WTC11 (cell line): ENCODE data around the gene FTCD. TPM values are rescaled to one million over a fixed set of nuclear protein-coding genes. Genes with fewer than 3 reads are reported as not detected.
A peak's percentile ranks its signal among the peaks of the same experiment; 100 is the strongest.

Source experiments
- ATAC-seq: fragments of 200-7000 bp; cut with Tn5 transposase; 2 replicates; pipeline ENCODE4 v1.10.0; 2021; ENCODE audit warnings: mild to moderate bottlenecking, moderate library complexity
- CTCF ChIA-PET: fragments of 300-600 bp; sonication (Branson Sonifier 250); formaldehyde crosslinking; loops from one replicate; lab custom pipeline; 2021; ENCODE audit warnings: antibody characterized with exemption; lab: Charles Lee
- POLR2A ChIA-PET: fragments of 350-600 bp; sonication (Branson Sonifier 250); formaldehyde crosslinking; loops from one replicate; lab custom pipeline; 2021; ENCODE audit warnings: antibody characterized with exemption; lab: Charles Lee
- DNase-seq: peaks from one replicate; pipeline ENCODE4 v3.0.0; 2021; ENCODE audit warnings: low spot score
- H3K27ac Mint-ChIP-seq: 2 replicates; pipeline ENCODE4 v1.8.0; 2021; ENCODE audit warnings: mixed read lengths
- H3K27me3 Mint-ChIP-seq: 2 replicates; pipeline ENCODE4 v1.8.0; 2021; ENCODE audit warnings: low read depth, mild to moderate bottlenecking, moderate library complexity, mixed read lengths
- H3K36me3 Mint-ChIP-seq: 2 replicates; pipeline ENCODE4 v1.8.0; 2021; ENCODE audit warnings: mixed read lengths
- H3K4me1 Mint-ChIP-seq: 2 replicates; pipeline ENCODE4 v1.8.0; 2022; ENCODE audit warnings: mixed read lengths
- H3K4me3 Mint-ChIP-seq: 2 replicates; pipeline ENCODE4 v1.8.0; 2021; ENCODE audit warnings: mild to moderate bottlenecking, moderate library complexity, mixed read lengths
- H3K9me3 Mint-ChIP-seq: 2 replicates; pipeline ENCODE4 v1.8.0; 2021; ENCODE audit warnings: mixed read lengths
- CREM ChIP-seq: sonication (generic); formaldehyde crosslinking; IDR thresholded peaks from 2 replicates; pipeline ENCODE4 v1.8.1; 2022; ENCODE audit warnings: mild to moderate bottlenecking, missing genetic modification reagents, moderate library complexity
- ELF4 ChIP-seq: sonication (generic); formaldehyde crosslinking; IDR thresholded peaks from 2 replicates; pipeline ENCODE4 v1.8.1; 2022; ENCODE audit warnings: low read depth, mild to moderate bottlenecking, moderate library complexity, missing genetic modification reagents
- EMX1 ChIP-seq: fragments of 250-450 bp; sonication (Bioruptor Pico); IDR thresholded peaks from 2 replicates; pipeline ENCODE4 v1.8.0; 2021; ENCODE audit warnings: mild to moderate bottlenecking
- FOXK1 ChIP-seq: sonication (generic); formaldehyde crosslinking; IDR thresholded peaks from 2 replicates; pipeline ENCODE4 v1.8.0; 2022; ENCODE audit warnings: mild to moderate bottlenecking, moderate library complexity, missing genetic modification reagents
- FOXP4 ChIP-seq: sonication (generic); formaldehyde crosslinking; IDR thresholded peaks from 2 replicates; pipeline ENCODE4 v1.8.0; 2022; ENCODE audit warnings: mild to moderate bottlenecking, missing genetic modification reagents
- GABPB1 ChIP-seq: sonication (generic); formaldehyde crosslinking; IDR thresholded peaks from 2 replicates; pipeline ENCODE4 v1.8.1; 2023; ENCODE audit warnings: mild to moderate bottlenecking, missing genetic modification reagents
- HMGA2 ChIP-seq: fragments of 250-450 bp; sonication (Bioruptor Pico); IDR thresholded peaks from 2 replicates; pipeline ENCODE4 v1.4.0; 2021; ENCODE audit warnings: mild to moderate bottlenecking, moderate library complexity
- IRF2 ChIP-seq: sonication (generic); formaldehyde crosslinking; IDR thresholded peaks from 2 replicates; pipeline ENCODE4 v1.8.0; 2022; ENCODE audit warnings: low read depth, missing genetic modification reagents, borderline replicate concordance
- JUN ChIP-seq: sonication (generic); formaldehyde crosslinking; IDR thresholded peaks from 2 replicates; pipeline ENCODE4 v1.8.0; 2023; ENCODE audit warnings: mild to moderate bottlenecking, missing genetic modification reagents
- KAT7 ChIP-seq: sonication (generic); formaldehyde crosslinking; IDR thresholded peaks from 2 replicates; pipeline ENCODE4 v1.8.1; 2023; ENCODE audit warnings: missing genetic modification reagents, mild to moderate bottlenecking, borderline replicate concordance
- MAX ChIP-seq: sonication (generic); formaldehyde crosslinking; IDR thresholded peaks from 2 replicates; pipeline ENCODE4 v1.8.0; 2022; ENCODE audit warnings: mild to moderate bottlenecking, missing genetic modification reagents
- NFATC4 ChIP-seq: fragments of 250-450 bp; sonication (Bioruptor Pico); IDR thresholded peaks from 2 replicates; pipeline ENCODE4 v1.9.0; 2021; ENCODE audit warnings: mild to moderate bottlenecking
- NR3C1 ChIP-seq: sonication (generic); formaldehyde crosslinking; conservative IDR thresholded peaks from 2 replicates; pipeline ENCODE4 v1.8.1; 2023; ENCODE audit warnings: low read depth, mild to moderate bottlenecking, missing genetic modification reagents
- PREB ChIP-seq: sonication (generic); formaldehyde crosslinking; IDR thresholded peaks from 2 replicates; pipeline ENCODE4 v1.8.1; 2022; ENCODE audit warnings: mild to moderate bottlenecking, missing genetic modification reagents, moderate library complexity, borderline replicate concordance
- USF2 ChIP-seq: sonication (generic); formaldehyde crosslinking; IDR thresholded peaks from 2 replicates; pipeline ENCODE4 v1.8.1; 2023; ENCODE audit warnings: mild to moderate bottlenecking, missing genetic modification reagents, moderate library complexity
- ZMAT4 ChIP-seq: fragments of 250-450 bp; sonication (Bioruptor Pico); IDR thresholded peaks from 2 replicates; pipeline ENCODE4 v1.9.0; 2021; ENCODE audit warnings: mild to moderate bottlenecking
- ZNF121 ChIP-seq: sonication (generic); formaldehyde crosslinking; IDR thresholded peaks from 2 replicates; pipeline ENCODE4 v1.8.0; 2023; ENCODE audit warnings: missing genetic modification reagents
- ZNF263 ChIP-seq: sonication (generic); formaldehyde crosslinking; IDR thresholded peaks from 2 replicates; pipeline ENCODE4 v1.8.1; 2022; ENCODE audit warnings: low read depth, mild to moderate bottlenecking, moderate library complexity, missing genetic modification reagents
- ZNF317 ChIP-seq: sonication (generic); formaldehyde crosslinking; IDR thresholded peaks from 2 replicates; pipeline ENCODE4 v1.8.1; 2023; ENCODE audit warnings: low read depth, mild to moderate bottlenecking, moderate library complexity, missing genetic modification reagents, borderline replicate concordance
- ZNF396 ChIP-seq: fragments of 250-450 bp; sonication (Bioruptor Pico); IDR thresholded peaks from 2 replicates; pipeline ENCODE4 v1.8.0; 2021; ENCODE audit warnings: mild to moderate bottlenecking, moderate library complexity, borderline replicate concordance
- ZNF416 ChIP-seq: fragments of 250-450 bp; sonication (Bioruptor Pico); IDR thresholded peaks from 2 replicates; pipeline ENCODE4 v1.9.0; 2021; ENCODE audit warnings: mild to moderate bottlenecking, inconsistent platforms
- ZNF532 ChIP-seq: fragments of 250-450 bp; sonication (Bioruptor Pico); IDR thresholded peaks from 2 replicates; pipeline ENCODE4 v1.9.0; 2021; ENCODE audit warnings: mild to moderate bottlenecking, borderline replicate concordance
- total RNA-seq: library from RNA; stranded (reverse); gene quantifications from 3 replicates; pipeline ENCODE4 v1.2.3, GENCODE V29; 2021

The FTCD gene
- total RNA-seq, 1 experiment from 2014 or later = 6.1 TPM

GRCh38 chr21:46121286-46122221, 33.8 kb downstream of the FTCD start (continued):
- TF ChIP-seq ZNF532 = no peak

GRCh38 chr21:46120301-46121285, 34.8 kb downstream of the FTCD start:
- no peaks in the 10 kb centered on the region for H3K27me3 Mint-ChIP-seq
- POLR2A ChIA-PET = no interaction called here
- H3K4me1 Mint-ChIP-seq = no peaks in the 10 kb centered on the region
- H3K36me3 Mint-ChIP-seq = peaks cover 7% of the 10 kb centered on the region
- no peak overlapping the region for H3K4me3 Mint-ChIP-seq
- DNase-seq (peak; percentile 6), ATAC-seq (no peak)
- TF ChIP-seq KAT7 = no peak
- no peak for TF ChIP-seq PREB (CRISPR knock-in tag)
- TF ChIP-seq EMX1 (CRISPR knock-in tag) = no peak
- TF ChIP-seq NR3C1 (CRISPR knock-in tag) = no peak
- no peak for TF ChIP-seq JUN (CRISPR knock-in tag)
- no peak for TF ChIP-seq ZMAT4 (CRISPR knock-in tag)
- TF ChIP-seq ZNF416 = no peak
- TF ChIP-seq CREM = no peak
- TF ChIP-seq ZNF396 (CRISPR knock-in tag) = no peak
- no peak for TF ChIP-seq ZNF121 (CRISPR knock-in tag)
- TF ChIP-seq ZNF317 (CRISPR knock-in tag) = no peak
- TF ChIP-seq NFATC4 (CRISPR knock-in tag) = no peak
- no peak for TF ChIP-seq ZNF263
- CTCF ChIA-PET = interaction anchor here (1.0 to 1.1 kb wide), 2 partner anchors 10 to 149 kb away, joined by 3 read pairs; no protein-coding TSS in a partner anchor
- no peaks in the 10 kb centered on the region for H3K9me3 Mint-ChIP-seq
- H3K27ac Mint-ChIP-seq = no peak overlapping the region

- Mint-ChIP-seq H3K4me1 (no peaks in the 10 kb centered on the region), H3K9me3 (0 out of 2 replicates have a peak, but pooled peaks cover 3% of the 10 kb centered on the region), H3K27ac (no peak overlapping the region), H3K36me3 (peaks cover 14% of the 10 kb centered on the region), H3K27me3 (no peaks in the 10 kb centered on the region), H3K4me3 (no peak overlapping the region)
- DNase-seq = peak; percentile 3
- ChIA-PET CTCF (no interaction called here), POLR2A (no interaction called here)
- no peak for ATAC-seq
- TF ChIP-seq FOXP4 (CRISPR knock-in tag) = no peak
- no peak for TF ChIP-seq GABPB1
- TF ChIP-seq IRF2 = no peak
- no peak for TF ChIP-seq HMGA2 (CRISPR knock-in tag)
- TF ChIP-seq MAX = no peak
- no peak for TF ChIP-seq USF2 (CRISPR knock-in tag)
- TF ChIP-seq FOXK1 (CRISPR knock-in tag) = no peak
- no peak for TF ChIP-seq ELF4 (CRISPR knock-in tag)
Observed at GRCh38 chr21:46119637-46120271, 35.6 kb downstream of the FTCD start.
